GM23248 (cell line): ENCODE results near the gene UGT1A10.

Experiments
- EZH2 ChIP-seq: fragments of 200-600 bp; sonication (generic); IDR thresholded peaks from 2 replicates; pipeline ENCODE4 v1.6.1; 2018; ENCODE audit warnings: antibody characterized with exemption, mild to moderate bottlenecking; ENCODE audit not compliant: insufficient read depth, poor library complexity, severe bottlenecking
- EZH2phosphoT487 ChIP-seq: fragments of 200-600 bp; sonication (generic); IDR thresholded peaks from 2 replicates; pipeline ENCODE4 v1.6.1; 2018; ENCODE audit warnings: antibody characterized with exemption, moderate library complexity, mild to moderate bottlenecking, low read depth; ENCODE audit not compliant: insufficient read depth

- no peak for TF ChIP-seq EZH2
- no peak for TF ChIP-seq EZH2phosphoT487
These were observed 2.6 kb downstream of the UGT1A10 start for GRCh38 chr2:233638836-233639235.
